SK-N-SH (cell line): ENCODE results near the gene MAP6. TPM values are rescaled to one million over a fixed set of nuclear protein-coding genes. Genes with fewer than 3 reads are reported as not detected.

ENCODE experiments used
- CTCF ChIA-PET: fragments of 300-600, 350-600 bp; formaldehyde crosslinking; extraction: SDS; loops from one replicate; lab custom pipeline; 2021; lab: Yijun Ruan, JAX
- POLR2A ChIA-PET: fragments of 350-600 bp; sonication (Branson Sonifier 250); formaldehyde crosslinking; extraction: SDS; loops from one replicate; lab custom pipeline; 2020; ENCODE audit warnings: antibody characterized with exemption, inconsistent platforms; lab: Yijun Ruan, JAX
- DNase-seq: peaks from one replicate; pipeline ENCODE4 v3.0.0; 2012
- H2AFZ ChIP-seq: fragments of 200-600 bp; sonication (generic); 2 replicates; pipeline ENCODE4 v1.8.1; 2016; ENCODE audit warnings: antibody characterized with exemption, mild to moderate bottlenecking, low read depth
- H3F3A ChIP-seq: fragments of 200-600 bp; sonication (generic); replicated peaks from 2 replicates; pipeline ENCODE3; 2016; ENCODE audit warnings: antibody characterized with exemption, mild to moderate bottlenecking; ENCODE audit not compliant: insufficient read depth
- H3K27ac ChIP-seq, 2 experiments: fragments of 200-500 bp in 1 of 2; fragments of 200-600 bp in 1 of 2; sonication (Bioruptor generic) in 1 of 2; sonication (generic), shearing (Covaris generic) in 1 of 2; 2 replicates each; pipeline versions ENCODE4 v1.5.1 to v1.6.1; 2014 to 2016; ENCODE audit warnings: low read depth in 2 of 2, inconsistent platforms in 1 of 2, low read length in 1 of 2, mild to moderate bottlenecking in 1 of 2, mixed read lengths in 1 of 2
- H3K27me3 ChIP-seq: fragments of 200-600 bp; sonication (generic), shearing (Covaris generic); 2 replicates; pipeline ENCODE4 v1.6.1; 2016; ENCODE audit warnings: mixed run types; ENCODE audit not compliant: insufficient read depth
- H3K36me3 ChIP-seq, 2 experiments: fragments of 200-500 bp in 1 of 2; fragments of 200-600 bp in 1 of 2; sonication (Bioruptor generic) in 1 of 2; sonication (generic) in 1 of 2; replicated peaks in 1 of 2; 2 replicates each; pipeline versions ENCODE3 to v1.5.1; 2014 to 2016; ENCODE audit warnings: low read length in 1 of 2, mild to moderate bottlenecking in 1 of 2; ENCODE audit not compliant: insufficient read depth in 2 of 2, control insufficient read depth in 1 of 2
- H3K4me1 ChIP-seq, 2 experiments: fragments of 200-500 bp in 1 of 2; fragments of 200-600 bp in 1 of 2; sonication (Bioruptor generic) in 1 of 2; sonication (generic), shearing (Covaris generic) in 1 of 2; 2 replicates each; pipeline versions ENCODE4 v1.5.1 to v1.6.1; 2014 to 2016; ENCODE audit warnings: low read depth in 1 of 2, low read length in 1 of 2, mixed run types in 1 of 2; ENCODE audit not compliant: insufficient read depth in 2 of 2, control insufficient read depth in 1 of 2
- H3K4me2 ChIP-seq: fragments of 200-600 bp; sonication (generic), shearing (Covaris generic); 2 replicates; pipeline ENCODE4 v1.6.1; 2017; ENCODE audit warnings: mixed run types
- H3K4me3 ChIP-seq, 2 experiments: fragments of 200-500 bp in 1 of 2; fragments of 200-600 bp in 1 of 2; sonication (Bioruptor generic) in 1 of 2; sonication (generic), shearing (Covaris generic) in 1 of 2; 2 replicates each; pipeline versions ENCODE4 v1.5.1 to v1.8.1; 2014 to 2016; ENCODE audit warnings: low read depth in 2 of 2, inconsistent platforms in 1 of 2, low read length in 1 of 2, mild to moderate bottlenecking in 1 of 2, mixed read lengths in 1 of 2, moderate library complexity in 1 of 2
- H3K79me2 ChIP-seq: fragments of 200-600 bp; sonication (generic); 2 replicates; pipeline ENCODE4 v1.8.1; 2017; ENCODE audit warnings: mild to moderate bottlenecking; ENCODE audit not compliant: insufficient read depth
- H3K9ac ChIP-seq: fragments of 200-600 bp; sonication (generic); 2 replicates; pipeline ENCODE4 v1.6.1; 2017; ENCODE audit warnings: mixed run types
- H3K9me2 ChIP-seq: fragments of 200-600 bp; sonication (generic); 2 replicates; pipeline ENCODE4 v1.6.1; 2017; ENCODE audit warnings: mixed run types
- H3K9me3 ChIP-seq: fragments of 200-600 bp; sonication (generic); 2 replicates; pipeline ENCODE4 v1.6.1; 2017; ENCODE audit warnings: mixed run types, mild to moderate bottlenecking, moderate library complexity
- H4K20me1 ChIP-seq: fragments of 200-600 bp; sonication (generic); 2 replicates; pipeline ENCODE4 v1.6.1; 2017; ENCODE audit warnings: mild to moderate bottlenecking, mixed run types; ENCODE audit not compliant: insufficient read depth
- CTCF ChIP-seq: fragments of 200-600 bp; sonication (generic); IDR thresholded peaks from 2 replicates; pipeline ENCODE4 v1.6.1; 2017; ENCODE audit warnings: antibody characterized with exemption, mild to moderate bottlenecking, moderate library complexity
- EP300 ChIP-seq, 2 experiments: IDR thresholded peaks; 2 replicates each; pipeline versions ENCODE4 v1.4.0 to v1.6.1; 2012; ENCODE audit warnings: borderline replicate concordance in 1 of 2, low read depth in 1 of 2, low read length in 1 of 2
- NFIC ChIP-seq: IDR thresholded peaks from 2 replicates; pipeline ENCODE4 v1.4.0; 2012; ENCODE audit warnings: borderline replicate concordance
- SIN3A ChIP-seq: IDR thresholded peaks from 2 replicates; pipeline ENCODE4 v1.6.1; 2012; ENCODE audit warnings: low read depth, mild to moderate bottlenecking, low read length, moderate library complexity, borderline replicate concordance
- SMC3 ChIP-seq: IDR thresholded peaks from 2 replicates; pipeline ENCODE4 v1.6.1; 2012; ENCODE audit warnings: low read depth, low read length, improper control_type of control experiment
- TCF12 ChIP-seq: IDR thresholded peaks from 2 replicates; pipeline ENCODE4 v1.4.0; 2012
- WGBS: methylation state at CpG from one replicate; pipeline ENCODE4 v1.1.6; 2017; ENCODE audit warnings: low lambda C conversion rate; 5-methylcytosine and 5-hydroxymethylcytosine counted together
- polyA plus RNA-seq, 3 experiments: library from polyadenylated mRNA; depleted of rRNA; stranded (reverse); fragments of >200 nt; gene quantifications; 2 replicates each; pipeline ENCODE4 v1.2.3, GENCODE V29; 2012
- TF ChIP-seq, protein P1 (sequence below): IDR thresholded peaks from 2 replicates; pipeline ENCODE4; 2012

The MAP6 gene
- polyA plus RNA-seq, 1 of the 3 experiments (the other 2 are of a cell fraction), result 11.1 TPM

- H2AFZ ChIP-seq, result no peak overlapping the region
- peak overlapping the region; percentile 15 for H3K4me2 ChIP-seq
- no peaks in the 10 kb centered on the region for H3K9me2 ChIP-seq
- POLR2A ChIA-PET, result interaction anchor here (1.1 kb wide), 1 partner anchor 94 kb away, joined by 4 read pairs; the partner anchor contains the start of gene SERPINH1
- H3K9ac ChIP-seq, result no peak overlapping the region
- peaks cover 15 to 28% of the 10 kb centered on the region in 2 experiments for H3K4me1 ChIP-seq
- H3K27me3 ChIP-seq, result no peaks in the 10 kb centered on the region
- H3K27ac ChIP-seq, result peak overlapping the region in 1 of 2 experiments; percentile 84; a peak in 2 of 4 replicates
- peaks cover 11% of the 10 kb centered on the region for H3F3A ChIP-seq
- CTCF ChIA-PET, result interaction anchor here (0.8 to 2.2 kb wide), 2 partner anchors 12 to 29 kb away, joined by 4 to 7 read pairs; no protein-coding TSS in a partner anchor
- H3K36me3 ChIP-seq, result no peaks in the 10 kb centered on the region
- no peaks in the 10 kb centered on the region for H4K20me1 ChIP-seq
- TF ChIP-seq CTCF, result peak; percentile 11; the same call in 1 of the 2 replicates
- TF ChIP-seq SIN3A, result no peak
- H3K79me2 ChIP-seq, result no peaks in the 10 kb centered on the region
- 62% methylated on average over 6 of the region's 6 CpGs for WGBS
- no peak overlapping the region for H3K4me3 ChIP-seq
- 0 out of 2 replicates have a peak, but pooled peaks cover 7% of the 10 kb centered on the region for H3K9me3 ChIP-seq
- no peak for DNase-seq
Observed at GRCh38 chr11:75656044-75656727, 12.7 kb downstream of the MAP6 start.

DNA sequence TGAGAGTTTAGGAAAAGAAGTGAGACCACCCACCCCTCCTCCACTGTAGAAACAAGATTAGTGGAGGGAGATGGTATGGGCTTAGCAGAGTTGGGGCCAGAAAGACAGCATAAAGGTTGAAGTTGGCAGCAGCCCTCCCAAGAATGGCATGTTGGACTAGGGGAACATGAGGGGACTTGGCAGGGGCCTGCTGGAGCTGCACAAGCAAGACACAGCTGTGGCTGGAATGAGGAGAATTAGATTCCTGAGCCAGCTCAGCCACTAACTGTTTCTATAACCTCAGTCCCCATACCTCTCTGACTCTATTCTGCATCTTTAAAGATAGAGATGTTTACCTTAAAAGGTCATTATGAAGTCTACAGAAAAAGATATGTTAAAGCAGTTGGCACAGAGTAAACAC, 13.2 kb downstream of the MAP6 start:
- peak; percentile 72 for TF ChIP-seq NFIC
- TF ChIP-seq SMC3, result no peak
- TF ChIP-seq, protein P1, sequence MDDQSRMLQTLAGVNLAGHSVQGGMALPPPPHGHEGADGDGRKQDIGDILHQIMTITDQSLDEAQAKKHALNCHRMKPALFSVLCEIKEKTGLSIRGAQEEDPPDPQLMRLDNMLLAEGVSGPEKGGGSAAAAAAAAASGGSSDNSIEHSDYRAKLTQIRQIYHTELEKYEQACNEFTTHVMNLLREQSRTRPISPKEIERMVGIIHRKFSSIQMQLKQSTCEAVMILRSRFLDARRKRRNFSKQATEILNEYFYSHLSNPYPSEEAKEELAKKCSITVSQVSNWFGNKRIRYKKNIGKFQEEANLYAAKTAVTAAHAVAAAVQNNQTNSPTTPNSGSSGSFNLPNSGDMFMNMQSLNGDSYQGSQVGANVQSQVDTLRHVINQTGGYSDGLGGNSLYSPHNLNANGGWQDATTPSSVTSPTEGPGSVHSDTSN, result 0 out of 2 replicates have a peak, but pooled peaks have one; percentile 11
- TF ChIP-seq EP300 (IDR thresholded peaks at IDR 0.05; ENCODE audit: borderline replicate concordance in 1 of 2, low read depth in 1 of 2, low read length in 1 of 2), result peak in 1 of 2 experiments; percentile 56; a peak in 1 of 4 replicates
- peak; percentile 78 for TF ChIP-seq TCF12
- Histone ChIP-seq H3K79me2 (no peaks in the 10 kb centered on the region), H2AFZ (no peak overlapping the region), H3K27ac (peak overlapping the region in 1 of 2 experiments; percentile 84; a peak in 2 of 4 replicates), H4K20me1 (no peaks in the 10 kb centered on the region), H3F3A (peaks cover 11% of the 10 kb centered on the region), H3K9me3 (0 out of 2 replicates have a peak, but pooled peaks cover 1% of the 10 kb centered on the region), H3K4me1 (peaks cover 15 to 28% of the 10 kb centered on the region in 2 experiments), H3K4me2 (peak overlapping the region; percentile 15), H3K27me3 (no peaks in the 10 kb centered on the region), H3K9me2 (no peaks in the 10 kb centered on the region), H3K4me3 (no peak overlapping the region), H3K9ac (no peak overlapping the region), H3K36me3 (no peaks in the 10 kb centered on the region)
- no peak for DNase-seq
- POLR2A ChIA-PET, result no interaction called here
- CTCF ChIA-PET, result interaction anchor here (2.2 kb wide), 1 partner anchor 28 kb away, joined by 7 read pairs; no protein-coding TSS in a partner anchor
